Measurements from ENCODE around the gene CDK14.

GRCh38 chr7:90726120-90726519, 130.0 kb downstream of the CDK14 start:
- TF ChIP-seq CTCF (IDR thresholded peaks at IDR 0.05; ENCODE audit: control extremely low read depth in 1 of 3, insufficient read depth in 1 of 3, low read depth in 1 of 3, low read length in 3 of 3) (no peak), ZNF274 (IDR thresholded peaks at IDR 0.05; ENCODE audit: borderline replicate concordance, extremely low read depth, low read length) (no peak), USF2 (IDR thresholded peaks at IDR 0.05; ENCODE audit: low read length) (no peak)
